GM12801 (cell line): ENCODE results near the gene L3MBTL1.

Experiments used
- TF ChIP-seq, protein P1 (sequence below): IDR thresholded peaks from one replicate; pipeline ENCODE4 v1.5.1; 2011; ENCODE audit warnings: control low read depth; ENCODE audit not compliant: insufficient read length; ENCODE audit errors: extremely low read depth

L3MBTL1 gene

DNA sequence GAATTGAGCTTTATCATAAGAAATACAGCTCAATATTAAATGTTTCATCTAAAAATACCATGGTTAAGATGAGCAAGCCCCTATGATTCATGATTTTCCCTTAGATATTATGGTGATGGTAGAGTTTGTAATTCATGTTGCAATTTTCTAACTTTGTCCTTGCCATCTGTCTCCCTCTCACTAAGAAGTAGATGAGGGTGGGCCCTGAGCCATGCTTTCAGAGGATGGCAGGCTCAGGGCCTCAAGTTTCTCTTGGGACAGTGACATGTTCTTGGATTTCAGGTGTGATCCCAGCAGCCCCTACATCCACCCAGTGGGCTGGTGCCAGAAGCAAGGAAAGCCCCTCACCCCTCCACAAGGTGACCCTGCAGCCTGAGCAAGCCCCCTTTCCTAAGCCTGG lies 25.6 kb downstream of the L3MBTL1 start:
- TF ChIP-seq, protein P1, sequence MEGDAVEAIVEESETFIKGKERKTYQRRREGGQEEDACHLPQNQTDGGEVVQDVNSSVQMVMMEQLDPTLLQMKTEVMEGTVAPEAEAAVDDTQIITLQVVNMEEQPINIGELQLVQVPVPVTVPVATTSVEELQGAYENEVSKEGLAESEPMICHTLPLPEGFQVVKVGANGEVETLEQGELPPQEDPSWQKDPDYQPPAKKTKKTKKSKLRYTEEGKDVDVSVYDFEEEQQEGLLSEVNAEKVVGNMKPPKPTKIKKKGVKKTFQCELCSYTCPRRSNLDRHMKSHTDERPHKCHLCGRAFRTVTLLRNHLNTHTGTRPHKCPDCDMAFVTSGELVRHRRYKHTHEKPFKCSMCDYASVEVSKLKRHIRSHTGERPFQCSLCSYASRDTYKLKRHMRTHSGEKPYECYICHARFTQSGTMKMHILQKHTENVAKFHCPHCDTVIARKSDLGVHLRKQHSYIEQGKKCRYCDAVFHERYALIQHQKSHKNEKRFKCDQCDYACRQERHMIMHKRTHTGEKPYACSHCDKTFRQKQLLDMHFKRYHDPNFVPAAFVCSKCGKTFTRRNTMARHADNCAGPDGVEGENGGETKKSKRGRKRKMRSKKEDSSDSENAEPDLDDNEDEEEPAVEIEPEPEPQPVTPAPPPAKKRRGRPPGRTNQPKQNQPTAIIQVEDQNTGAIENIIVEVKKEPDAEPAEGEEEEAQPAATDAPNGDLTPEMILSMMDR: no peak

DNA sequence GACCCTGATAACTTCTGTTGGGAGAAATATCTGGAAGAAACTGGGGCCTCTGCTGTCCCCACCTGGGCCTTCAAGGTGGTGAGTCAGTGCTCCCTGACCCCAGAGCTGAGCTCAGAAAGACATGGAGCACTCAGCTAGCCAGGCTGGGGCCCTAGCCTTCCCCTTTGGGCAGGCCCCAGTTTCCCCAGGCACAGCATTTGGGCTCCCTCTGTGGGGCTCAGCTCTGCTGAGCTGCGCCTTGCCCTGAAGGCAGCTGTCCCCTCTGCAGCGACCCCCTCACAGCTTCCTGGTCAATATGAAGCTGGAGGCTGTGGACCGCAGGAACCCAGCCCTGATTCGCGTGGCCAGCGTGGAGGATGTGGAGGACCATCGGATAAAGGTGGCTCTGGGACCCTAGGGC lies 26.5 kb downstream of the L3MBTL1 start:
- TF ChIP-seq, protein P1: no peak

DNA sequence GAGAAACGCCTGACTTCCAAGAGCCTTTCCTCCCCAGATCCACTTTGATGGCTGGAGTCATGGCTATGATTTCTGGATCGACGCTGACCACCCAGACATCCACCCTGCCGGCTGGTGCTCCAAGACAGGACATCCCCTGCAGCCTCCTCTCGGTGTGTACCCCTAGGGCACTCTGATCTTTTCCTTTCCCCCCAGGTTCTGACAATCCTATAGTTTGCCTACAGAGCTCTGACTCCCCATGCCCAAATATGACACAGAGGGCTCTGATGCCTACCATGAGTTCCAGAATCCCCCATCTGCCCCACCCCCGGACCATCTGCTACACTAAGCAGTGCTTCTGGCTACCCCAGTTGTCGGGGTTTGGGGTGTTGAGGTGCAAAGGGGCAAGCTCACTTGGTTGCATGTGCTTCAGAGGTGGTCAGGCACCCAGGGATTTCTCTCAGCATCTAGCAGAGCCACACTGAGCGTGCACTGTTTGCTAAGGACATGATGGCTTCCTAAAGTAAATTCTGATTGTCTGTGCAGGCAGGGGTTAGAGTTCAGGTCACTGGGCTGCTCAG lies 27.4 kb downstream of the L3MBTL1 start:
- TF ChIP-seq, protein P1: no peak

DNA sequence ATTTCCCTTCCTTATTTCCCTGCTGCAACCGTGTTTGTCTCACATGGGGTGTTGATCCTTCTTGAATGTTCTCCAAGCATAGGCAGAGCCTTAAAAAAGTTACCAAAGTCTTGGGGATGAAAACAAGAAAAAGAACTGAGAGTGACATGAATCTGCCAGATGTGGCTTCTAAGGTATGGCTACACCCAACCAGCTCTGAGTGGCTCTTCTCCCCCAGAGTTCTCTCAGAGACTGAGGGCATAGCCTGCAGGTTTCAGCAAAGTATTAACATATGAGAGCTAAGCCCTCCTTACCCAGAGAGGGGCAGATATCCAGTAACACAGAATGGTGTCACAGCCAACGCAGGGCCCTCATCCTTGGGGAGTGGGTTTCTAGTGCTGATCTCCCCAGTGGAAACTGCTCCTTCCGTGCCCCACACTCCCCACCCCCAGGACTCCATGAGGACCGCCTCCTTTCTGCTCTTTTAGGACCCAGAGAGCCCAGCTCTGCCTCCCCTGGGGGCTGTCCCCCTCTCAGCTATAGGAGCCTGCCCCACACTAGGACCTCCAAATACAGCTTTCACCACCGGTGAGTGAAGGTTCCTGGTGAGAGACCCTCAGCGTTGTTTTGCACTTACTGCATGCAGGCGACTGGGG lies 28.0 kb downstream of the L3MBTL1 start:
- TF ChIP-seq, protein P1: no peak

DNA sequence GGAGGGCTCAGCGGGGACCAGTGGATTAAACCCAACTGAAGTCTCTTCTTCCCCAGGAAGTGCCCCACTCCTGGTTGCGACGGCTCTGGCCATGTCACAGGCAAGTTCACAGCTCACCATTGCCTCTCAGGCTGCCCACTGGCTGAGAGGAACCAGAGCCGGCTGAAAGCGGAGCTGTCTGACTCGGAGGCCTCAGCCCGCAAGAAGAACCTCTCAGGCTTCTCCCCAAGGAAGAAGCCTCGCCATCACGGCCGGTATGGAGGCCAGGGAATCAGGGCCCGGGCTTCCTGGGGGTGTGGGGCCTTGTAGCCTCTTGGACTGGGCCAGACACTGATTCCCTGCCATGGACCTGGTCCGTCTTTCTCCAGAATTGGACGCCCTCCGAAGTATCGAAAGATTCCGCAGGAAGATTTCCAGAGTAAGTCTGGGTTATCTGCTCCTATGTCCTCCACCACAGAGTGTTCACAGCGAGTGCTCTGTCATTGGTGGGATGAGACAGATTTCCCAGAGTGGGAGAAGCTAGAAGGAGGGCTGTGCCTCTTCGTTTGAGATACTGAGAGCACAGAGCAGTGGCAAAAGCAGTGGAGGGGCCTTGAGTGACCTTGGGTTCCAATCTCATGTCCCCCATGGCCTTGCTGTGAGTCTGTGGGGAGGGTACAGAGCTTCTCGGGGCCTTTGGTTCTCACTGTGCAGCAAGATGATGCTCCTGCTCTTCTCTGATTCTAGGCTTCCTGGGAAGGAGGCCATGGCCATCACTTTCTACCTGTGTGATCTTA lies 28.7 kb downstream of the L3MBTL1 start:
- TF ChIP-seq, protein P1: no peak

DNA sequence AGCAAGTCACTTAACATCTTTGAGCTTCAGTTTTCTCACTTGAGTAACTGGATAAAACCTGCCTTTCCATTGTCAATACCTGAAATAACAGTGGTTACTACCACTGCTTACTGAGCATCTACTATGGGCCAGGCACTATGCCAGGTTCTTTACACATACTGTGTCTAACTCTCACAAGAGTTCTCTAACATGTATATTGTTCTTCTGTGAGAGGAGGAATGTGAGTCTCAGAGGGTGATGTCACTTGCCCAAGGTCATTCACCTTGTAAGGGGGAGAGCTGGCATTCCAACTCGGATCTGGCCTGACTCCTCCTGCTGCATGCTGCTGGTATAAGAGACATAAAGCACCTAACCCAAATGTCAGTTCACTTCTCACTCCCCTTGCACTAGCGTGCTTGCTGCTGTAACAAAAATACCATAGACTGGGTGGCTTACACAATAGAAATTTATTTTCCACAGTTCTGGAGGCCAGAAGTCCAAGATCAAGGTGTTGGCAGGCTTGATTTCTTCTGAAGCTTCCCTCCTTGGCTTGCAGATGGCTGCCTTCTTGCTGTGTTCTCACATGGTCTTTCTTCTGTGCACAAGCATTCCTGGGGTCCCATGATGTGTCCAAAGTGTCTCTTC lies 29.4 kb downstream of the L3MBTL1 start:
- TF ChIP-seq, protein P1: no peak
